NT2/D1 (cell line): ENCODE results near the gene DHRS12.

Source experiments
- YY1 ChIP-seq: IDR thresholded peaks from 2 replicates; pipeline ENCODE4 v1.6.1; 2011; ENCODE audit not compliant: insufficient read length, insufficient read depth
- ZNF274 ChIP-seq: IDR thresholded peaks from 2 replicates; pipeline ENCODE4 v1.6.1; 2011; ENCODE audit warnings: mild to moderate bottlenecking, low read depth, low read length

DNA sequence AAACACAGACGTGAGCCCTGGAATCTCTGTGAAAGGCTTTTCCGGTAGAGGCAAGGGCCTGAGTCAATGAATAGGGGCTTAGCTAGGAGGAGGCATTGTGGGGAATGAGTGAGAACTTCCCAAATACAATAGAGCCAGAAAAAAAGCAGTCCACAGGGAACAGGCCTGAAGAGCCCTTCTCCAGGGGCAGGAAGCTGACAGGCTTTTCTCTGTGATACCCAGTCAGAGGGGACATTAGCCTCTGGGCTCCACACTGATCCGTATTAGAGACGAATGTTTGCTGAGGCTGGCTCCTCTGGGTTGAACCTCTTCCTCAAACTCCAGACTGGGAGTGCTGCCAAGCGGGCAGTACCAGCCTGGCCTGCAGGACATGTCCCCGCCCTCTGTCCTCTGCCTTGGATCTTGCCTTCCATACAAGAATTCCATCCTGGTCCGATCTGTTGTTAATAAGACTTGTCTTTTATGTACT is 2.3 kb downstream of the DHRS12 start:
- TF ChIP-seq ZNF274 (no peak), YY1 (no peak)
